Measurements from ENCODE around the gene MAG. TPM values are rescaled to one million over a fixed set of nuclear protein-coding genes. Genes with fewer than 3 reads are reported as not detected.

MAG gene
- total and polyA plus RNA-seq, 2 donors (not counting 1 experiment from before 2014, with no cell fraction given): 0.50 TPM; not detected in 1

DNA sequence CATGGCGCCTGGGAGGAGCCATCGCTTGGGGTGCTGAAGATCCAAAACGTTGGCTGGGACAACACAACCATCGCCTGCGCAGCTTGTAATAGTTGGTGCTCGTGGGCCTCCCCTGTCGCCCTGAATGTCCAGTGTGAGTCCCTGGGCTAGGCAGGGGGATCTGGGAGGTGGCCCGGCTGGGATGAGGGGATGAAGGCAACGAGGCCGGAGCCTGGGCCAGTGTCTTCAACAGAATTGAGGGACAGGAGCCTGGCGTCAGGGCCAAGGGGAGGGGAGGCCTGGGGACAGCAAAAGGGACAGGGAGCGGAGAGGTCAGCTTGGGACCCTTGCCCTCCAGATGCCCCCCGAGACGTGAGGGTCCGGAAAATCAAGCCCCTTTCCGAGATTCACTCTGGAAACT is 49.0 kb downstream of the MAG start:
- TF ChIP-seq, protein P1, sequence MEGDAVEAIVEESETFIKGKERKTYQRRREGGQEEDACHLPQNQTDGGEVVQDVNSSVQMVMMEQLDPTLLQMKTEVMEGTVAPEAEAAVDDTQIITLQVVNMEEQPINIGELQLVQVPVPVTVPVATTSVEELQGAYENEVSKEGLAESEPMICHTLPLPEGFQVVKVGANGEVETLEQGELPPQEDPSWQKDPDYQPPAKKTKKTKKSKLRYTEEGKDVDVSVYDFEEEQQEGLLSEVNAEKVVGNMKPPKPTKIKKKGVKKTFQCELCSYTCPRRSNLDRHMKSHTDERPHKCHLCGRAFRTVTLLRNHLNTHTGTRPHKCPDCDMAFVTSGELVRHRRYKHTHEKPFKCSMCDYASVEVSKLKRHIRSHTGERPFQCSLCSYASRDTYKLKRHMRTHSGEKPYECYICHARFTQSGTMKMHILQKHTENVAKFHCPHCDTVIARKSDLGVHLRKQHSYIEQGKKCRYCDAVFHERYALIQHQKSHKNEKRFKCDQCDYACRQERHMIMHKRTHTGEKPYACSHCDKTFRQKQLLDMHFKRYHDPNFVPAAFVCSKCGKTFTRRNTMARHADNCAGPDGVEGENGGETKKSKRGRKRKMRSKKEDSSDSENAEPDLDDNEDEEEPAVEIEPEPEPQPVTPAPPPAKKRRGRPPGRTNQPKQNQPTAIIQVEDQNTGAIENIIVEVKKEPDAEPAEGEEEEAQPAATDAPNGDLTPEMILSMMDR (conservative IDR thresholded peaks at IDR 0.05 in 1 of 2, IDR thresholded peaks at IDR 0.05 in 1 of 2; ENCODE audit: low read depth in 1 of 2, low read length in 2 of 2): no peak
- TF ChIP-seq EZH2 (IDR thresholded peaks at IDR 0.05; ENCODE audit: low read length, missing control alignments): no peak
- DNase-seq (ENCODE audit: low read depth in 2 of 2): no peak
- Histone ChIP-seq H3K79me2 (ENCODE audit: control insufficient read depth, insufficient read depth, low read length) (no peaks in the 10 kb centered on the region), H3K9me3 (ENCODE audit: control insufficient read depth, insufficient read depth, low read depth, low read length) (no peaks in the 10 kb centered on the region), H3K27me3 (ENCODE audit: control insufficient read depth, insufficient read depth, low read length) (no peaks in the 10 kb centered on the region), H3K4me2 (ENCODE audit: extremely low read depth, insufficient read depth, low read length) (no peak overlapping the region), H3K27ac (ENCODE audit: insufficient read depth, low read length) (no peak overlapping the region), H2AFZ (ENCODE audit: low read length) (no peak overlapping the region), H3K4me3 (replicated peaks in 1 of 4; ENCODE audit: control extremely low read depth in 1 of 4, insufficient read depth in 1 of 4, low read depth in 3 of 4, low read length in 4 of 4) (no peak overlapping the region), H3K9ac (ENCODE audit: insufficient read depth, low read length) (no peak overlapping the region), H4K20me1 (ENCODE audit: control insufficient read depth, extremely low read depth, insufficient read depth, low read length) (no peaks in the 10 kb centered on the region), H3K36me3 (ENCODE audit: control insufficient read depth, insufficient read depth, low read length) (no peaks in the 10 kb centered on the region), H3K4me1 (ENCODE audit: control insufficient read depth, extremely low read depth, insufficient read depth, low read length) (no peaks in the 10 kb centered on the region)

GRCh38 chr19:35341565-35342225 is 49.7 kb downstream of the MAG start:
- H3K27ac ChIP-seq (ENCODE audit: insufficient read depth, low read length): no peak overlapping the region
- H3K4me1 ChIP-seq (ENCODE audit: control insufficient read depth, extremely low read depth, insufficient read depth, low read length): no peaks in the 10 kb centered on the region
- no peaks in the 10 kb centered on the region for H3K27me3 ChIP-seq (ENCODE audit: control insufficient read depth, insufficient read depth, low read length)
- H3K9me3 ChIP-seq (ENCODE audit: control insufficient read depth, insufficient read depth, low read depth, low read length): no peaks in the 10 kb centered on the region
- no peaks in the 10 kb centered on the region for H3K36me3 ChIP-seq (ENCODE audit: control insufficient read depth, insufficient read depth, low read length)
- H3K4me2 ChIP-seq (ENCODE audit: extremely low read depth, insufficient read depth, low read length): no peak overlapping the region
- no peak overlapping the region for H3K9ac ChIP-seq (ENCODE audit: insufficient read depth, low read length)
- no peaks in the 10 kb centered on the region for H3K79me2 ChIP-seq (ENCODE audit: control insufficient read depth, insufficient read depth, low read length)
- H2AFZ ChIP-seq (ENCODE audit: low read length): no peak overlapping the region
- no peak for DNase-seq (ENCODE audit: low read depth in 2 of 2)
- TF ChIP-seq, protein P1 (conservative IDR thresholded peaks at IDR 0.05 in 1 of 2, IDR thresholded peaks at IDR 0.05 in 1 of 2; ENCODE audit: low read depth in 1 of 2, low read length in 2 of 2): no peak
- no peak for TF ChIP-seq EZH2 (IDR thresholded peaks at IDR 0.05; ENCODE audit: low read length, missing control alignments)
- H4K20me1 ChIP-seq (ENCODE audit: control insufficient read depth, extremely low read depth, insufficient read depth, low read length): no peaks in the 10 kb centered on the region
- H3K4me3 ChIP-seq (replicated peaks in 1 of 4; ENCODE audit: control extremely low read depth in 1 of 4, insufficient read depth in 1 of 4, low read depth in 3 of 4, low read length in 4 of 4): no peak overlapping the region

DNA sequence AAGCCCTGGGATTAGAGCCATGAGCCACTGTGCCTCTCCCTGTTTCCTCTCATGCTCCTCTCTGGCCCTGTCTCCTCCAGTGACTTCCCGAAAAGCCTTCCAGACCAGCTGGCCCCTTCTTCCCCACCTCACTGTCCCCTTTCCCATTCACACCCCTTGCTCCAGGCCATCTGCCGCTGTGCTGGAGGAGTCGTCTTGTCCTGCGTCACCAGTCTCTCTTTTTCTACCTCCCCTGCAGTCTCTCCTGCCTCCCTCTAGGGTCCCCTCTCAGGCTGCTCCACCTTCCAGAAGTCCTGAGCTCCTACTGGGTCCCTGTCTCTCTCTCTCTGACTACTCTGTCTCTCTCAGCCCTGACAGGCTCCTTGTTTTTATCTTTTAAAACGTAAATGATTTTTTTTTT is 50.5 kb downstream of the MAG start:
- Histone ChIP-seq H3K4me2 (ENCODE audit: extremely low read depth, insufficient read depth, low read length) (no peak overlapping the region), H2AFZ (ENCODE audit: low read length) (no peak overlapping the region)
- no peak for TF ChIP-seq EZH2 (IDR thresholded peaks at IDR 0.05; ENCODE audit: low read length, missing control alignments)
- TF ChIP-seq, protein P1 (conservative IDR thresholded peaks at IDR 0.05 in 1 of 2, IDR thresholded peaks at IDR 0.05 in 1 of 2; ENCODE audit: low read depth in 1 of 2, low read length in 2 of 2): no peak

More for the DNA sequence above, 50.5 kb downstream of the MAG start:
- H3K4me1 ChIP-seq (ENCODE audit: control insufficient read depth, extremely low read depth, insufficient read depth, low read length): no peaks in the 10 kb centered on the region
- H4K20me1 ChIP-seq (ENCODE audit: control insufficient read depth, extremely low read depth, insufficient read depth, low read length): no peaks in the 10 kb centered on the region
- no peaks in the 10 kb centered on the region for H3K9me3 ChIP-seq (ENCODE audit: control insufficient read depth, insufficient read depth, low read depth, low read length)
- H3K27me3 ChIP-seq (ENCODE audit: control insufficient read depth, insufficient read depth, low read length): no peaks in the 10 kb centered on the region
- H3K4me3 ChIP-seq (replicated peaks in 1 of 4; ENCODE audit: control extremely low read depth in 1 of 4, insufficient read depth in 1 of 4, low read depth in 3 of 4, low read length in 4 of 4): no peak overlapping the region
- no peak overlapping the region for H3K9ac ChIP-seq (ENCODE audit: insufficient read depth, low read length)
- H3K36me3 ChIP-seq (ENCODE audit: control insufficient read depth, insufficient read depth, low read length): no peaks in the 10 kb centered on the region
- no peak for DNase-seq (ENCODE audit: low read depth in 2 of 2)
- no peak overlapping the region for H3K27ac ChIP-seq (ENCODE audit: insufficient read depth, low read length)
- no peaks in the 10 kb centered on the region for H3K79me2 ChIP-seq (ENCODE audit: control insufficient read depth, insufficient read depth, low read length)

Measured in fibroblast of lung (primary cell).